ENCODE measurements around the gene FCER1G.
"Not testable (repeated sequence)": the region's sequence is repeated elsewhere in the genome, so short reads cannot be mapped to it uniquely, and the experiment has no call there.

Gene FCER1G

GRCh38 chr1:161233102-161233501, 18.0 kb downstream of the FCER1G start:
- no peak for DNase-seq (ENCODE audit: low read depth)

- DNase-seq (ENCODE audit: low read depth), result no peak
These were observed 21.1 kb downstream of the FCER1G start for GRCh38 chr1:161235957-161236775.

GRCh38 chr1:161238039-161238473, 23.0 kb downstream of the FCER1G start, which contains the start of gene NR1I3:
Gene NR1I3 (minus strand): TSS chr1:161238203. CDS start chr1:161236565, 1,638 bp downstream.
- no peak for DNase-seq (ENCODE audit: low read depth)

GRCh38 chr1:161241682-161242081, 26.6 kb downstream of the FCER1G start:
- DNase-seq (ENCODE audit: low read depth), result no peak

GRCh38 chr1:161242313-161242712, 27.2 kb downstream of the FCER1G start:
- DNase-seq (ENCODE audit: low read depth), result no peak

GRCh38 chr1:161244888-161245287, 29.8 kb downstream of the FCER1G start:
- no peak for DNase-seq (ENCODE audit: low read depth)

- not testable (repeated sequence) for DNase-seq (ENCODE audit: low read depth)
These were observed 35.0 kb downstream of the FCER1G start for GRCh38 chr1:161250100-161250499.

- no peak for DNase-seq (ENCODE audit: low read depth)
These were observed 35.7 kb downstream of the FCER1G start for GRCh38 chr1:161250829-161251228.

- DNase-seq (ENCODE audit: low read depth), result no peak
These were observed 36.5 kb downstream of the FCER1G start for GRCh38 chr1:161251579-161251978.

GRCh38 chr1:161255302-161255701, 40.2 kb downstream of the FCER1G start:
- DNase-seq (ENCODE audit: low read depth), result not testable (repeated sequence)

- not testable (repeated sequence) for DNase-seq (ENCODE audit: low read depth)
These were observed 40.9 kb downstream of the FCER1G start for GRCh38 chr1:161255955-161256520.

GRCh38 chr1:161257109-161257508, 42.0 kb downstream of the FCER1G start:
- DNase-seq (ENCODE audit: low read depth), result not testable (repeated sequence)

- no peak for DNase-seq (ENCODE audit: low read depth)
These were observed 43.6 kb downstream of the FCER1G start, which contains the start of gene PCP4L1 for GRCh38 chr1:161258439-161259344. Gene PCP4L1 (plus strand): TSS chr1:161258745. CDS start chr1:161258975, 230 bp downstream.

- DNase-seq (ENCODE audit: low read depth), result no peak
These were observed 44.2 kb downstream of the FCER1G start for GRCh38 chr1:161259345-161259702.

- DNase-seq (ENCODE audit: low read depth), result no peak
These were observed 44.7 kb downstream of the FCER1G start for GRCh38 chr1:161259765-161260164.

- no peak for DNase-seq (ENCODE audit: low read depth)
These were observed 45.5 kb downstream of the FCER1G start for GRCh38 chr1:161260376-161261260.

- no peak for DNase-seq (ENCODE audit: low read depth)
These were observed 46.5 kb downstream of the FCER1G start for GRCh38 chr1:161261261-161262235.

- no peak for DNase-seq (ENCODE audit: low read depth)
These were observed 50.2 kb downstream of the FCER1G start for GRCh38 chr1:161265305-161265704.

- DNase-seq (ENCODE audit: low read depth), result no peak
These were observed 51.1 kb downstream of the FCER1G start for GRCh38 chr1:161266202-161266601.

GRCh38 chr1:161266836-161267235, 51.7 kb downstream of the FCER1G start:
- DNase-seq (ENCODE audit: low read depth), result no peak
